ENCODE data around the gene ERBB4.
A peak's percentile ranks its signal among the peaks of the same experiment; 100 is the strongest.

The ERBB4 gene

DNA sequence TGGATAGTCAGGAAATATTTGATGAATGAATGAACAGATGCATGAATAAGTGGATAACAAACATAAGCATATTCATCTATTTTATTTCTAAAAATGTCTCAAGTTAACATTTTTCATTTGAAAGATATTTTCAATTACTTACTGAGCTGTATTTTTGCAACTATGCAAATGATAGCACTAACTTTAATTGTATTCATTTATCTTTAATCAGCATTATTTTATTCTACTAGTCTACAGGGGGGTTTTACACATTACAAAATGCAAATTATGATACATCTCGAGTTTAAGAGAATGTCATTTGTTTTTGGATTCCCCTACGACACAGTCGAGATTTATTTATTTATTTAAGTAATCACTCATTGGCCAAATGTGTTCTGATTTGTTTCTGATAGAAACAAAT is 530.6 kb downstream of the ERBB4 start:
- no peak for DNase-seq (ENCODE audit: low read depth)

DNA sequence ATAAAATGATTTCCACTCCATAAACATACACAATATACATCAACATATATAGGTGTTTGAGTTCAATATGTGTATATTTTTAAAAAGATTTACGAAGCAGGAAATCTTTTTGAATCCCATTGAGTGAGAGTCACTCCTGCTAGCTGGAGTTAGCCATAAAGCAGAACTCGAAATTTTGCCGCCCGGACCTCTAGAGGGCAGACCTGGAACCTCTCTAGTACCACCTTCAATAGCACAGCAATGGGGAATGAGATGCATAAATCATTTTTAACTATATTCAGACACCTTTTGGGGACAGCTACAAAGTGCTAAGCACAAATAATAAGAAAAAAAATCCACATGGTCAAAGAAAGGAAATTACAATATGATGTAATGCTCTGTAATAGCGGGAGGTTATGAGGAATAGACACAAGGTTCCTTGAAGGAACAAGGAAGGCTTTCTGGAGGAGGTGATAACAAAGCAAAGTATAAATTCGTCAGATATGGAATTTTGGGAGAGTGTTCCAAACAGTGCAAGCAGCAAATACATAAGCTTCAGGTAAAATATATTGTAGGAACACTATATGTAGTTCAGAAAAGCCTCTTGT is 533.4 kb downstream of the ERBB4 start:
- peak; percentile 33 for DNase-seq (ENCODE audit: low read depth)

DNA sequence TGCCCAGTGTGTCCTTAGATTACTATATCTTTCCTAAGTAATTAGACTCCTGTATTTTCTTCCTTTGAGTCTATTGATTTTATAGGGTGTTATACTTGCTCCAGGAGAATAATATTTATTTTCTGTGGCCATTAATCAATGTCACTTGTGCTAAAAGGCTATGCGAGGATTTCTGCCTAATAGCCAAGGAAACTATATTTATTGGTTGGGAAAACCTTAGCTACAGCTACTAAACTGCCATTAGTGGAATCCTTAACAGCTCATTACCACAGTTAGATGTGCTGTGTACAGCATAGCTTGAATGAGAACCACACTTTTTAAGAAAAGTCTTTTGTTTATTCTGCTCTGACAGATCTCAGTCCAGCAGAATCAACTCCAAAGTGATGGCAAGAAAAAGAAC is 537.3 kb downstream of the ERBB4 start:
- DNase-seq (ENCODE audit: low read depth) = no peak

DNA sequence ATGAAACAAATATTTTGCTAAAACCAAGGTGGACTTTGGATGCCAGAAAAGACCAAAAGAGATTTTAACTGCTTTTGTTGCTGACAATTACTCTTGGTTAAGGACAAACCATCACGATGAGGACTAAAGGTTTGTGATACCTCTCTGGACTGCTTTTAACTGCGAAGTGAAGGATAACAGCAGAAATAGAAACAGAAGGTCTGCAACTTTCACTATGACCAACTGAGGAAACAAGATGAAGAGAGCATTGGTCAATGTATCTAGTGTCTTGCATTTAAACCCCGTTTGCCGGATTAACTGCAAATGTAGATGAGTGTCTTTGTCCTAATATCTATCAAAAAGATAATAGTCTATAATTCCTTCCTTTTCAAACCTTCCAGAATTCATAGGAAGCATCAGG is 541.7 kb downstream of the ERBB4 start:
- no peak for DNase-seq (ENCODE audit: low read depth)

DNA sequence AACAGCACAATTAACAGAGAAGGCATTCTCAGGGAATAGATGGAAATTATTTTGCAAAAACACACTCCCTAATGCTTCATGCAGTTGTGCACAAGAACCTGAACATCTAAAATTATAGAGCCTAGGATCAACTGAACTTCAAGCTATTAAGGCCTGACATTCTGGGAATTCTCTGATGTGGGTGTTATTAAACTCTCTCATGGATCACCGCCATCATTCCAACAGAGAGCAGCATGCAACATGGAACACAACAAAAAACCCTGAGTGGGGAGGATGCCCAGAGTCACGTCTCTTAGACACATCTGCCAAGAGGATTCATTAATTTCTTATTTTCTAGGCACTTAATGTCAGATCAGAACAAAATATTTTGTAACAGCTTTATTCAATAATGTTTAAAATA is 543.8 kb downstream of the ERBB4 start:
- DNase-seq (ENCODE audit: low read depth) = no peak

DNA sequence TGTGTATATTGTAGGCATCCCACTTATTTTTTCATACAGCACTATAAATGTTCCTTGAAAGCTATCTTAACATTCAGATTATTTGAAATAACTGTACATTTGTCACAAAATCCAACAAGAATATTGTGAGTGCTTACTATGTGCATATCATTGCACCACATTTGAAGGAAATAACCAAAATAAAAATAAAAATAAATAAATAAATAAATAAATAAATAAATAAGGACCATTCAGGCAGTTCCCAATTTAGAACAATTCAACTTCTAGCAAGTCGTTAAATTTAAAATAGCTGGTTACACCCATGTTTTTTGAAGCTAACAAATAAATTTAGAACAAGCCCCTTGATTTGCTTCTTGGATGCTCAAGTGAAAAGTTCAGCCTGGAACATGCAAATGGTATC is 548.3 kb downstream of the ERBB4 start:
- no peak for DNase-seq (ENCODE audit: low read depth)

DNA sequence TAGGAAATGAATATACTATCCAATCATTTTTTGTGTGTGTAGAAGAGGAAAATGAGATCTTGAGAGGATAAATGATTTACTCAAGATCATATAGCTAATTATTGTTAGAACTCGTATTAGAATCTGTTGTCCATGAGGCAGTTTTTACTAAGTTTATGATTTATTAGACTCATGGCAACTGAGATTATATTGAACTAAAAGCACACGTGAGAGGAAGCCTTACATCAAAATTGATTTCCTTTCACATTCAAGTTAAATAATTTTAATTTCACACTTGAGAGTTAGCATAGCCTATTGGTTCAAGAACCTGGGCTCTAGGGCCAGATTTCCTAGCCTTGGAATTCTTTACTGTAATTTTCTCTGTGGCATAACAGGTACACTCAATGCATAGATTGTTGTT is 552.3 kb downstream of the ERBB4 start:
- DNase-seq (ENCODE audit: low read depth) = no peak

DNA sequence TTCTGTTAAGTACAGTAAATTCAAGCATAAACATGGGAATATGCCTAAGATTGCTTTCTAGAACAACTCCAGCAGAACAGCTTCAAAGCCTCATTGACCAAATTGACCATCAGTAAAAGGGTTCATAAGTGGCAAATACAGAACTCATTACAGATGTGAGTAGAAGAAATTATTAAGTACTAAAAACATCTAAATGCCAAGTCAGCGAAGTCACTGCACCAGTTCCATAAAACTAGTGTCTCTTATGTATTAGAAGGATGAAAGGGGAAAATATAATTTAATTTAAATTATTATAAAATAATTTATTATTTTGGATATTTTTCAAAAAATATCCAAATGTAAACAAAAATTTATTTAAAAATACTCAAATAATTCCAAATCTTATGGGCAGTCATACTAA is 553.2 kb downstream of the ERBB4 start:
- no peak for DNase-seq (ENCODE audit: low read depth)

DNA sequence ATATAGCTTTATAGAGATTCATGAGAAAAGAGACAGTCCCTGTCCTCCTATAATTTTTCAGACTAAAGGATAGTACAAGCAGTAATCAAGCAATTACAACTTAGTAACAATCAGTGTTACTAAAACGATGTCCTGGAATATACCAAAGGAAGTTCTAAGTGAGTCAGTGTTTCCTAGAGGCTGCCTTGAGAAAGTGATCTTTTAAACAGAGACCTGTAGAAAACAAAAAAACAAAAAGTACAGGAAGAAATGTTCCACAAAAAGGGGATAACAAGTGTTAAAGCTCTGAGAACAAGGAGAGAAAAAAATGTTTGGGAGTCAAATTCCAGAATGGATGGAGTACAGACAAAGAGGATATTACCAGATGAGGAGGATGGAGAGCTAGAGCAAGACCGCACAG is 556.4 kb downstream of the ERBB4 start:
- DNase-seq (ENCODE audit: low read depth) = peak; percentile 7

DNA sequence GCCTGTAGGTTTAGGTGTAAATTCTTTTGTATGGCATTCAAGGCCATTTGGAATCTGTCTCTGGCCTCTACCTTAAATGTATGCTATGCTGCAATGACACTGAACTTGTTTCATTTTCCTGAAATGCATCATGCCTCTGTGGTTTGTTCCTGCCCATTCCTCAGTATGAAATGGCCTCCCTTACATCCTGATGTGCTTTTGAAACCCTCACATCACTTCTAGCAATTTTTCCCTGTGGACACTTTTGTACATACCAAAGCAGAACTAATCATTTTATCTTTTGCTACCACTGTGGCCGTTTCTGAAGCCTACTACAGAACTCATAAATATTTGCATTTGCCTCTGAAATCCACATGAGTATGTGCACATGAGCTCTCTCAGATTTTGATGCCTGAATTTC is 557.2 kb downstream of the ERBB4 start:
- DNase-seq (ENCODE audit: low read depth) = peak; percentile 20

DNA sequence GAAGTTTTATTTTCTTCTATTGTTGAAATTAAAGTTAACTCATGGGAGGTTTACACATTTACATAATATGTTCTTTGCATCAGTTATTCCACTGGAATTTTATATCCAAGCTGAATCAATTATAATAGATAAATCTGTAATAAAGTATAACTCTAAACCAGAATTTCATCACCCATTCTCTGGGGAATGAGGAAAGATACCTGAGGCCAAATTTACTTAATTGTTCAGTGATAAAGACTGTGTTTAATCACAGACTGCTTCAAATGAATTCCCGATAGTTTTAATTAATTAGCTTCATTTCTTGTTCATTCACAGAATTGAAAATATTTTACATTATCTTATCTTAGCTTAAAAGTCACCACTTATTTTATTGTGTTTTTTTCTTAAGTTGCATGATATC is 562.5 kb downstream of the ERBB4 start:
- no peak for DNase-seq (ENCODE audit: low read depth)

DNA sequence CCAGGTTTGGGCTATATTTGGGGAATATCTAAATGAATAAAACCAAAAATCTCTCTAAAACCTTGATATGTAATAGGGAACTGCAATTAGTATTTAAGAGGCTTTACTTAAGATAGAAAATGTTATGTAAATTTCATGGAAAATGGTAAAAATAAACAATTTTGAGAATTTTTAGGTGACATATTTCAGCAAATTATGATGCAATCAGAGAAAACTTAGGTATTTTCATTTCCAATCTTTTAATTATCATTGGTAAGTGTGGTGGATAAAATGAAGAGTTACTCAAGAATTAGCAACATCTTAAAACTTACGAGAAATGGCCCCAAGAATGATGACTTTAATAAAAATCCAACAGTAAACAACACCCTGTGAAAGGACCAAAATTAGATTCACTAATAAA is 571.4 kb downstream of the ERBB4 start:
- no peak for DNase-seq (ENCODE audit: low read depth)

DNA sequence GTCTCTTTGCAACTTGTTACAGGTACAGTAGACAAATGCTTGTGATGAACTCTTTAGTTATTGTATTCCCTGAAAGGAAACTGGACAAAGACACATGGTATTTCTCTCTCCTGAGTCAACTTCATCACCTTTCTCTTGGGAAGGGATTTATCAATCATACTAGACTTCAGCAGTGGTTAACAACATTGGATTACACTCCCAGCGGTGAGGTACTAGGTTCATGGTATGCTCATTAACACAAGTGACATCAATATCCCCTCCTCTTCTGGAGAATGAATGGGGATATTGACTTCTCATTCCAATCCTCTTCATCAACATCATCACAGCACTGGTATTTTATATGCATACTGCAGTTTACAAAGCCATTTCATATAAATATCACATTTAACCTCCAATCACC is 574.6 kb downstream of the ERBB4 start:
- no peak for DNase-seq (ENCODE audit: low read depth)

DNA sequence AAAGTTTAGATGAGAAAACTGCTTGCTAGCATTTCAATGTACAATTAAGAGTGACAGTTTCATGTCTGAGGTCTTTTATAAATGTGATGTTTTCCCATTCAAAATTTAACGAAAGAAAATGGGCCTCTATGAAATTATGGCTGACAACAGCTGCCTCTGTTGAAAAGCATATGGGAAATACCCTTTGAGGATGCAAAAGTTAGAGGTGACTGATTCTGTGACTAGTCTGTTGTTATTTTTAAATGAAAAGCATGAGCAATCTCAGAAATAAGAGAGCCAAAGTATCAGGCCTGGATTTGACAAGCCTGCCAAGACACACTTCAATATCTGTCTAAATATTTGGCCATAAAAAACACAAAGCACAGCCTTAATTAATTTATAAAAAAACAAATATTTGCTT is 580.8 kb downstream of the ERBB4 start:
- DNase-seq (ENCODE audit: low read depth) = no peak

DNA sequence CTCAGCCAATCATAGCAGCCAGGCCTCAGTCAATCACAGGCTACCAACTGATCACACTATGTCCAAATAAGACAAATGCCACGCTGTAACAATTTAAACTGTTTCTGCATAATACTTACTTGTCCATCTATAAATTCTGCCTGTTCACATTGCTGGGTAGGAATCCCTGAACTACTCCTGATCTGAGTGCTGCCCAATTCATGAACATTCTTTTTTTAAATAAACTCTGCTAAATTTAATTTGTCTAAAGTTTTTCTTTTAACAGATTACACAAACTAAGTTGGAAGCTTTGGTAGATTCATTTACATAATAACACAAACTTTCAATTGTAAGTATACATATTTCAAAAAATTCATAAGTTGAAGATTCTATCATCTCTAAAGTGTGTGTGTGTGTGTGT is 583.0 kb downstream of the ERBB4 start:
- no peak for DNase-seq (ENCODE audit: low read depth)

DNA sequence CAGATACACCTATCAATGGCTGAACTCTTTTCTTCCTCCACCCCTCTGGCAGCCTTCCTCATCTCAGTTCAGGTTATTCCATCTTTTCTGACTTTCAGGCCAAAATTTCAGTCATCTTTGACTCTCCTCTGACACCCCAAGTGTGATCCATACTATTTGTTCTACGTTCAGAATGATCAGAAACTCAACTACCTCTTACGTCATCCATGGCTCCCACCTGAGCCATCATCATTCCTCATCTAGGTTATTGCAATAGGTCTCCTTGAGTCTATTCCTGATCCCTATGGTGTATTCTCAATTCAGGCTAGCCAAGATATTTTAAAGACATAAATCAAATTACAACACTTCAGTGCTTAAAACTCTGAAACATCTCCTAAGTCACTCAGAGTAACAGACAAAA is 589.7 kb downstream of the ERBB4 start:
- no peak for DNase-seq (ENCODE audit: low read depth)

DNA sequence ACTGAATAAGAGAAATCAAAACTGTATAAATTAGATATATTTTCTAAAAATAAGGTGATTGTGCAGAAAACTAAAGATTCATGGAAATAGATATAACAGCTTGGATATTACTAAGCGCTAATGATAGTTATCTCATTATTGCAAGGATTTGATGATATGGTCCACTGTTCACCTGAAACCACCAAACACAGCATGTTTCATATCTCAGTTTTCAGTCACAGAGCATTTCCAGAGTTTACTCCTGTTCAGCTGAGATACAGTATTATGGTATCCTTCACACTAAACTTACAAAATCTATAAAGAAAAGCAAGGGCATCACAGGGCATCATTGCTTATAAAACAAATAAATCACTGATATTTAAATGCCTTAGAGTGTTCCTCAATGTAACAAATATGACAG is 591.6 kb downstream of the ERBB4 start:
- no peak for DNase-seq (ENCODE audit: low read depth)

DNA sequence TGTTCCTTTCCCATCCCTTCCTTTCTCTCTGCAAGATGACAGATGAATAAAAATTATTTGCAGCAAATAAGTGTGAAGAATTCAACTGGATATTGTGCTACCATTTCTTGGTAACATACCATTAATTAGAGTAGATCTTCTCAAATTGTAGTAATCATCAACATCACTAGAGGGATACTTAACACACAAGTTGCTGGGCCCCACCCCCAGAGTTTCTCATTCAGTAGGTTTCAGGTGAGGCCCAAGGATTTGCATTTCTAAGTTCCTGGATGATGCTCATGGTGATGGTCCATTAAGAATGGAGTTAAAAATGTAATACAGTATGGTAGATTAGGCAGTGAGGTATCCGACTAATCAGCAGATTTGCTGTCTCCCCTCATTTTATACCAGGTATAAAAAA is 594.0 kb downstream of the ERBB4 start:
- DNase-seq (ENCODE audit: low read depth) = no peak

DNA sequence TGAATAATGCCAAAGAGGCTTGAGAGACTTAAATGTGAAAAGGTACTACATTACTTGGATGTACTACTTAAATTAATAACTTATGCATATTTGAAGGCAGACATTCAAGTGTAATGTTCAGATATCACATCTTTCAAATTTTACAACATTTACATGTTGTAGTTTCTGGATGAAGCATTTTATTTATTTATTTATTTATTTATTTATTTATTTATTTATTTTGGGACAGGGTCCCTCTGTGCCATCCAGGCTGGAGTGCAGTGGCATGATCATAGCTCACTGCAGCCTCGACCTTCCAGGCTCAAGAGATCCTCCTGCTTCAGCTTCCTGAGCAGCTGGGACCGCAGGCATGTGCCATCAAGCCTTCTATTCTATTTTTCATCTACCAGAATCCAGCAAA is 596.4 kb downstream of the ERBB4 start:
- DNase-seq (ENCODE audit: low read depth) = no peak

DNA sequence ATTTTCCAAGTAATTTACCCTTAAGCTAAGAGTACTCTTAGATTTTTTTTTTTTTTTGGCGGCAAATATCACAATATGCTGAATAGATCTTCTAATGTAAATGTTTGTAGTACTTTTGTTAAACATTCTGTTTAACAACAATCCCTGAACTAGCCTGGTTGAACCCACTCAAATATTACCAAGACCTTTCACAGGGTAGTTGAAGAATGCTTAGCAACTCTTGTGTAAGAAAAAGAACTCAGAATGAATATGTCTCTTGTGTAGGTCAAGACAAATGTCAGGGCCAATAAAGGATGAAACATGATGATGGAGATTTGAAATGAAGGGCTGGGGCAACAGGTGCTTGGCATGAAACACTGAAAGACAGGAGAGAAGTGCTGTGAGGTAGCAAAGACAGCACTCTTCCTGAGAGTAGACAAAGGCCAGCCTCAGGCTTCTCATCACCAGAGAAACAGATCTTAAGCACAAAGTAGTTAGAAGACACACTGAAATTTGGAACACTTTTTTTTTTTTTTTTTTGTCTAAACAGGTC is 597.3 kb downstream of the ERBB4 start:
- no peak for DNase-seq (ENCODE audit: low read depth)

DNA sequence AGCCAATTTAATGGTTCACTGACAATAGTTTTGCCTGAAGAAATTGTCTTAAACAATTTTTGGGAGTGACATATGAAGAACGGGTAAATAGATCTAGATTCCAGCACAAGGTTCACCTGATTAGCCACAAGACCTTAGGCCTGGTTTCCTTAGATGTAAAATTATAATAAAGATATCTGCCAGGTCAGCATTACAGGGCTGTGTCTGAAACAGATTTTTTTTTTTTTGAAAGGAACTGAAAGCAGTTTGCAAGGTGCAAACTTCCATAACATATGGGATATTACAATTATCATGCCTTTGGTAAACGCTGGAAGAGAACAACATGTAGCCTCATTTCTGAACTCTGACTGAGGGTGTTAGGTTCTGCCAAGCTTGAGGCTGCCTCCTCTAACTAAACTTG is 599.4 kb downstream of the ERBB4 start:
- DNase-seq (ENCODE audit: low read depth) = no peak

DNA sequence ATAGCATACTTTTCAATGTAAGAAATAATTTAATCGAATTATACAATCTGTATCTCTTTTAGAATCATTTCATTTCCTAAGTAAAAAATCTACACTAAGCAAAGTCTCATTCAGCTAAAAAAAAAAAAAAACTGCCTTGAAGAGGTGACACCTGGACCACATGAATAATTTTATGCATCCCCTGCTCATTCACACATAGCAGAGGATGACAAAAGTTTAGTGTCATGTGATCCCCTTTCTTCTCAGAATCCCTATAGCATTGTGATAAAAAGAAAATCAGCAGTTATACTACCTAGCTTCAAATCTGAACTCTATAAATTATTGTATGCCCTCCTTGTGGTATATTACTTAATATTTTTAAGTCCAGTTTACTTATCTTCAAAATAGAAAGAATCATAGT is 603.8 kb downstream of the ERBB4 start:
- no peak for DNase-seq (ENCODE audit: low read depth)

DNA sequence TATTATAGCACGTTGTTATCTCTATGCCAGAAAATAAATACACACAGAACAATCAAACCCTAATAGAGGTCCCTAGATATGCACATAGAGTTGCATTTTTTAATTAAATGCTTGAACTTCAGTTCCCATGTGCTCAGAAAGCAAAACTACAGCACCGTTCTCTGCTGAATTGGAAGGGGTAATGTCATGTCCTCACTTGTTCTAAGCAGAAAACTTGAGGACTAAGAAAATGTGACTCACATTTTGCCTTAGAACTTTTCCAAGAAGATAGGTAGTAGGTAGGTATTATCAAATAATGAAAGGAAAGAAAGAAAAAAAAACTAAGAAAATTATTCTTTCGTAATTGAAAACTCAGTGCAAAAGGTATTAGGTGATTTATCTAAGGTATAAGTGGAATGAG is 607.3 kb downstream of the ERBB4 start:
- DNase-seq (ENCODE audit: low read depth) = no peak

DNA sequence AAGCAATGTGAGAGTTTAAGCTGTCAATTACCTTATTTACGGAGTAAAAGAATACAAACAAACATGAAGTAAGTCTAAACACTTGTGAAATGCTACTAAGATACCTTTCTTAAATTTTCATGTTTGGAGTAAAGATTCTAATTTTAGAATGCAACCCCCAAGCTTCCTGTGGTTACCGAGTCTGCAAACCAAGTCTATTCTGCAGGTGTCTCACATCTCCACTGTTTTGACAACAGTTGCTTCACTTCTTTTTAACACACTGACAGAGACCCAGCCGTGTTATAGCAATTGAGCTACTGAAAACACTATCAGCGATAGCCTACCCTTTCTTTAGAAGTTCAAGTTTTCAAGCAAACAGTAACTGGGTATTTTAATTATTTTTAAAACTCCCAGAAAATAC is 608.3 kb downstream of the ERBB4 start:
- no peak for DNase-seq (ENCODE audit: low read depth)

DNA sequence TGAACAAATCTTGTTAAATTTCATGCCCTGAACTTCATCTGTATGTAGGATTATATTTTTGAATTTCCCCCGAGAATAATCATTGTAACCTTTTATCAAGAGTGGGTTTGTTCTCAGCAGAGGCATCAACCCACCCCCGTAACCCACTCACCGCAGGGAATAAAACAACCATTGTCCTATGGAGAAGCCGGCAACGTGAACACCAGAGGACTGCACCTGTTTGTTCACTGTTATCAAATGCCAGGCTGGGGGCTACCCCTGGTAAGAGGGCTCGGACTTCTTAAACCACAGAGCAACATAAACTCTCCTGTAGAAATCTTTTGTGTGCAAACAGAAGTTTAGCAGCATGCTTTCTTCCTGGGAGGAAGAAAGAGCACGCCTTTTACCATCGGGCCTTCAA is 610.4 kb downstream of the ERBB4 start:
- DNase-seq (ENCODE audit: low read depth) = no peak
